NCI-H510A (cell line): Measurements from ENCODE around the gene TIMM17A.
"Not testable (repeated sequence)": the region's sequence is repeated elsewhere in the genome, so short reads cannot be mapped to it uniquely, and the experiment has no call there.

Experiments used
- DNase-seq: peaks from one replicate; lab custom pipeline; 2025; lab: John Stamatoyannopoulos, UW

TIMM17A gene

DNA sequence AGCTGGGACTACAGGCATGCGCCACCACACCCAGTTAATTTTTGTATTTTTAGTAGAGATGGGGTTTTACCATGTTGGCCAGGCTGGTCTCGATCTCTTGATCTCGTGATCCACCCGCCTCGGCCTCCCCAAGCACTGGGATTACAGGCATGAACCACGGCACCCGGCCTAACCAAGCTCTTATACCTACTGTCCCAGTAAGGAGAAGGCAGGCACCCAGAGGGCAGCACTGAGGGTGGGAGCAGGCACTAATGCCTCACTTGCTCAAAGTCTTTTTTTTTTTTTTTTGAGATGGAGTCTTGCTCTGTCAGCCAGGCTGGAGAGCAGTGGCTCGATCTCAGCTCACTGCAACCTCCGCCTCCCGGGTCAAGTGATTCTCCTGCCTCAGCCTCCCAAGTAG lies 15.0 kb upstream of the TIMM17A start:
- not testable (repeated sequence) for DNase-seq

DNA sequence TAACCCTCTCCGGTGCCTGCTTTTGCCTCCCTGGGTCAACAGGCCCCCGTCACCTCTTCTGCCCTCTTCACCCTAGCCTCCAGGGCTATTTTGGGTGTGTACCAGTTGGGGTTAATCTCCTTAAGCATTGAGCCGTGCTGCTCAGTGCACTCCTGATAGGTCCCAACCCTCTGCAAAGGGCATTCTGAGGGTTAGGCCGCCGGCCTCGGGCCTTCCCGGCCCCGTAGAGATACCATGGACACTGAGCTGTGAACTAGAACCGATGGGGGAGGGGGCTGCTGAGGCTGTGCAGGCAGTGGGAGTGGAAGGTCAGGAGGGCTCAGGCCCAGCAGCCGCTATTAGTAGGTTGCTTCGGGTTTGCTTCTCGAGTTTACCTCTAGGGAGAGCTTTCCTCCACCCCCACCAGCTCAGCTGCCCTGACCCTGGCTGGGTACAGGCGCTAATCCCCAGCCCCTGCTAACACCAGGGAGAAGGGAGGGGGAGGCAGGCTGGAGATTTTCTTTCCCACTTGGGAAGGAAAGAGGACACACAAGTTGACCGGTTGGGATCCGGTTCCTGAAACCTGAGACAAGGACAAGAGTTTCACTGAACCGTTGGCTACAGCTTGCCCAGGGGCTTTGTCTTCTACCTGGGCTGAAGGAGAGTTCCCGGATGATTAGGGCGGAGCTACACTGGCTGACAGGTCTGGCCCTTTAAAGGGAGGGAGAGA lies 13.7 kb upstream of the TIMM17A start:
- DNase-seq, result peak; percentile 83

DNA sequence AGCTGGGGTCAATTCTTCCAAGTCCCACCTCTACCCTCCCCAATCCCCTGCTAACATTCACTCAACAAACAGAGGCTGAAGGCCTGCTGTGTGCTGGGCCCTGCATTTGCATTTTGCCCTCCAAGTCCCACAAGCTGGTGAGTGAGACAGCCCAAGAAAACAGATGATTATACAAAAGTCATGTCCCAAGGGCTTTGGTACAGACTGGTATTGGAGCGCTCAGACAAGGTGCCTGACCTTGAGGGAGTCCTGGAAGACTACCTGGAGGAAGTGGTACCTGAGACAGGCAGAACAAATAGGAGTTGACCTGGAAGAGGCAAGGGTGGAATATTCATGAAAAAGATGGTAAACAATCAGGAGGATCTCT lies 13.2 kb upstream of the TIMM17A start:
- DNase-seq, result no peak

DNA sequence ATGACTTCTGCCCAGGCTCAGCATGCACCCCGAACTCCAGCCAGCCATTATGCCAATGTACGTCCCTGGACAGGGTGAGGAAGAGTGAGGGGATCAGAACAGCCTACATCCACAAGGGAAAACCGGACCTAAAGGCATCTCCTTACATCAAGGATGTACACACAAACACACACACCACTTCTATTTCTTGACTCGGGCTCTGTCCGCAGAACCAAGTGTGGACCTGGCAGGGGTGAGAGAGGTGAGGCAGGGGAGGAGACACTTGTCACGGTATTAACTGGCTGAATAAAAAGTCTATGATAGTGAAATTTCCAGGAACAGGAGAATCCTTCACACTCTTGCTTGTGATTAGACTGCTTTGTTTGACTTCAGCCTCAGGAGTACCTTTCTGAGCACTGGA lies 11.3 kb upstream of the TIMM17A start:
- no peak for DNase-seq

DNA sequence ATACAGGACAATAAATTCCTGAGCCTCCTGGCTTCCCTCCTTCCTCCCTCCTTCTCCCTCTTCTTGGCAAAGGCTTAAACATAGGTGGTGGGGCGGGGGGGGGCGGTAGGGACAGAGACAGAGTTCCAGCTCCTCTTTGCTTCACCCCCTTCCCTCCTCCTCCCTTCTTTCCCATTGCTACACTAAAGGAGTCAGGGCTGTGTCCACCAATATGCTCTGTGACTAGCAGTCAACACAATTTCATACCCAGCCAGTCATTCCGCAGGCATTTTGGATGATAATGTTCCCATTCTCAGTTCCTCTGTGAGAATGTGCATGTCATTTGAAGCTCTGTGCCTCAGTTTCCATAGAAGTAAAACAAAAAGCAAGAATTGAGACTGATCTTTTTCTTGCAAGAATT lies 10.7 kb upstream of the TIMM17A start:
- DNase-seq, result no peak

DNA sequence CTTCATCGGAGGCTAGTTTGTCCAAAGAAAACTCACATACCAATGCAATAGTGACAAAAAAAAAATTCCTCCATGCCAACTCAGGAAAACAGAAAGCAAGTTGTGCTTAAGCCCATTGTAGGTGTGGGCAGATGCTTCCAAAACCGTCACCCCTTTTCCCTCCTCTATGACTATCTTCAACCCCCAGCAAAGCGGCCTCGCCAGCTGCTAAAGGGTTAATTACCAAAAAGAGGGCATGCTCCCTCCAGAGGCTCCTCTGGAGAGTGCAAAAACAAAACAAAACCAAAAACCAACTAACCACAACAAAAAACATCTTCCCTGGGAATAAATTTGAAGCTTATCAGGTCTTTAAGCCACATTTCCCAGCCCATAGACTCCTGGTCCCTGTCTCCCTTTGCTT lies 10.1 kb upstream of the TIMM17A start:
- DNase-seq, result no peak

DNA sequence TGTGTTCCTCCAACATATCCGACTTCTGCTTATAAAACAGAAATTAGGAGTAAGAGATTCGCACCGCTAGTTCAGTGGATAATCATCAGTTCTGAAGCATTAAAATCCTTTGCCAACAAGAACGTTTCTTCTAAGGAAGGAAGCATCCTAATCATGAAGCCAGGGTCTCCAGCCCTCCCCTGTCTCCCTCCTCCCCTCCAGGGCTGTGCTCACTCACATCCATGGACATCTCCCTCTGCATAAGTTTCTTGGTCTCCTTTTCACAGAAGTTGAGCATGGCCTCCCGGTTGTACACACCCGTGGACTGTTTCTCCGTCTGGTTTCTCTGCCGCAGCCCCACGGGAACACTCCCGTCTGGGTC lies 9.5 kb upstream of the TIMM17A start:
- no peak for DNase-seq

DNA sequence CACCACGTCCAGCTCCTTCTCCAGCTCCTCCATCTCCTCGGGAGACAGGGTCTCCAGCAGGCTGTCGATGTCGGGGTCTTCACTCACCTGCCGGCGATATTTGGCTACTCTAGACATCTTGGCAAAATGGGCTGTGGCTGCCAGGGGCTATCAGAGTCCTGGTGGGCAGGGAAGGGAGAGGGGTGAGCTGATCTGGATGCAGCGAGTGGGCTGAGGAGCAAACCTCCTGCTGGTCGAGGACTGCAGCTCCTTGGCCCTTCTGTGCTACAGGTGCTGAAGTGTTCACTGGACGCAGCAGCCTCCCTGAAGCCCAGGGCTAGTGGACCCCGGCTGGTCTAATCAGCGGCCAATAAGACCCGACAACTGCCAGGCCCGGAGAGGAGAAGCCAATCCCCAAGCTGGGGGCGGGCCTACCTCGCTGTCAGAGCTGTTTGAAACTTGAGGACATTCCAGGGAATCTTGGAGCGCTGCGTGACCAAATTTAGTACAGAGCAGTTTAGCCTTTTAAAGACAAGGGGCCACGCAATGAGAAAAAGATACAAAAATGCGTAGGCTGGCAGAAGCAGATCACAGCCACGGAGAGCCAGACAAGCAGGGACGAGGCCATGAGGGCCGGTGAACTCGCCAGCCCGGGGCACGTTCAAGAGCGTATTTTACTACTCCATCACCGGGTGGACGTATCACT lies 8.9 kb upstream of the TIMM17A start, which contains the start of gene LMOD1:
Gene LMOD1 (minus strand): TSS at position 325 of the 685 bp plus-strand sequence. CDS start 208 bp downstream, at position 117.
- peak; percentile 29 for DNase-seq

DNA sequence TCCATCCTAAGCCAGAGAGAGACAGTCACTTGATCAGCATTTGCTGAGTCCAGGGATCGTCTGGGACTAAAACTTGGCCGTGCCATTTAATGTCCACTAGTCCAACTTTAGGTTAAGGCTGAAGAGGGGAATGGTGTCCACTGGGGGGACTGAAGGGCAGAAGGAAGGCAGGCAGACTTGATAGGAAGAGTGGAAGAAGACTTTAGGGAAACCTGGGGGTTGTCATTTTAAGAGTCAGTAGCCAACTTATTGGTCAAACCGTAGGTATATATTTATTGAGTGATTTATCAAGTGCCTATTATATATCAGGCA lies 7.7 kb upstream of the TIMM17A start:
- no peak for DNase-seq

DNA sequence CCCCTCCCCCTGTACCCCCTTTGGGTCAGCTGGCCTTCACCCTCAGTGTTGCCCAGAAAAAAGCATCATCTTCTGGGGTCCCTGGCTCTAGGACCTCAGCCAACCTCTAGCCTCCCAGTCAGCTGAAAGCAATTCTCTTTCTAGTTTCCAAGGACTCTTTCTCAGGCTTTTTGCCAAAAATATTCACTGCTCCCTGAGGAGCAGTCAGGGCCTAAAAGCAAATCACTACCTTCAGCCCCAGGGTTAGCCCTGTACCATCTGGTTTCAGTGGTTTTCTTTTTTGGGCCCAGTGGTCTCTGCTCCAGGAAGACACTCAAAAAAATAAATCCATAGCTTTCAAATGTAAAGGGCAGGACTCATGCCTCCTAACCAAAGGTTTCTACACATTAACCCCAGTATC lies 5.8 kb upstream of the TIMM17A start:
- no peak for DNase-seq

DNA sequence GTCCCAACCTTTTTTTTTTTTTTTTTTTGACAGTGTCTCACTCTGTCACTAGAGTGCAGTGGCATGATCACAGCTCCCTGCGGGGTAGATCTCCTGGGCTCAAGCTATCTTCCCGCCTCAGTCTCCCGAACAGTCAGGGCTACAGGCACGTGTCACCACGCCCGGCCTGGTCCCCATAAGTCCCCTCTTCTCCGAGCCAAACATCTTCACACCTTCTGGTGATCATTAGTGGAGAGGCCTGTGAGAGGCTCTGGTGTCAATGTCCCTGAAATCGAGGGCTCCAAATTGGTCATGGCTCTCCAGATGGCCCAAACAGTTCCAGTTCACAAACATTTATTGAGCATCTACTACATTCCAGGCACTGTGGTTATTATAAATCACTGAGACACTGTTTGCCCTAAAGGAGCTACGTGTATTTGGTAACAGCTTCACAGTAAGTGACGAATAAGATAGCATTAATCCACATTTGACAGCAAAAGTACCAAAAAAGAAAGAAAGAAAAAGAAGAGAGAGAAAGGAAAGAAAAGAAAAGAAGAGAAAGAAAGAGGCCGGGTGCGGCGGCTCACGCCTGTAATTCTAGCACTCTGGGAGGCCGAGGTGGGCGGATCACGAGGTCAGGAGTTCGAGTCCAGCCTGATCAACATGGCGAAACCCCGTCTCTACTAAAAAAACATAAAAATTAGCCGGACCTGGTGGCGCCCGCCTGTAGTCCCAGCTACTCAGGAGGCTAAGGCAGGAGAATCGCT lies 867 bp upstream of the TIMM17A start:
- DNase-seq, result no peak

DNA sequence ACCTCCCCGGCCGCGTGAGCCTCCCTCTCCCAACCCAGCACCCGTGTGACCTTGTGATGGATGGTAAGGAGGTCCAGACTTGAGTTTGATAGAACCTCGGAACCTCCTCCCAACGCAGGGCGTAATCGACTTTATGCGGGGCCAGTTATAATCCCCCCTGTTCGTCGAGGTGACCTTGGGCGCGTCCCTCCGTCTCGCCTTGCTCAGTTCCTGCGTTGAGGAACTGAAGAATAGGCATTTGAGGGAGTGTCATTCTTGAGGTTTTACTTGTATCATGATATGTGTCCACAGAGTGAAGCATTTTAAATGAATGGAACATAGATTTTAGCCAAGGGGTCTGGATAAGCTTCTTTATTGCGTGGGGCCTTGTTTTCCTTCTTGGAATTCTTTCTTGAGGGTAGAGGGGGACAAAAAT lies 433 bp downstream of the TIMM17A start:
- no peak for DNase-seq

DNA sequence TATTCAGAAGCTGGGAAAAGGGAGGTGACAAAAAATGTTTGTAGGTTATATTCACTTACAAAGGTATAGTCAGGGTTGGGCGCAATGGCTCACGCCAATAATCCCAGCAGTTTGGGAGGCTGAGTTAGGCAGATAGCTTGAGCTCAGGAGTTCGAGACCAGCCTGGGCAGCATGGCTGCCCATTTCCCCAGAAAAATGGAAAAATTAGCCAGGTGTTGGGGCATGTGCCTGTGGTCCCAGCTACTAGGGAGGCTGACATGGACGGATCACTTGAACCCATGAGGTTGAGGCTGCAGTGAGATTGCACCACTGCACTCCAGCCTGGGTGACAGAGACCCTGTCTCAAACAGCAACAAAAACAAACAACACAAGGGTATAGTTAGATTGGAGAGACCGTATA lies 3.0 kb downstream of the TIMM17A start:
- DNase-seq, result no peak

DNA sequence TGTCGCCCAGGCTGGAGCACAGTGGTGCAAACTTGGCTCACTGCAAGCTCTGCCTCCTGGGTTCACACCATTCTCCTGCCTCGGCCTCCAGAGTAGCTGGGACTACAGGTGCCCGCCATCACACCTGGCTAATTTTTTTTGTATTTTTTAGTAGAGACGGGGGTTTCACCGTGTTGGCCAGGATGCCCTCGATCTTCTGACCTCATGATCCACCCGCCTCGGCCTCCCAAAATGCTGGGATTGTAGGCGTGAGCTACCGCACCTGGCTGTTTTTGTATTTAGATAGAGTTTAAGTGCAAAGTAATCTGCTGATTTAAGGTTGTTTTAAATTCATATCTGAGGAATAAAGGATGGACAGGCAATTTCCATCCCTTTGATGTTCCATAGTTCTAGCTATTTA lies 7.1 kb downstream of the TIMM17A start:
- not testable (repeated sequence) for DNase-seq

DNA sequence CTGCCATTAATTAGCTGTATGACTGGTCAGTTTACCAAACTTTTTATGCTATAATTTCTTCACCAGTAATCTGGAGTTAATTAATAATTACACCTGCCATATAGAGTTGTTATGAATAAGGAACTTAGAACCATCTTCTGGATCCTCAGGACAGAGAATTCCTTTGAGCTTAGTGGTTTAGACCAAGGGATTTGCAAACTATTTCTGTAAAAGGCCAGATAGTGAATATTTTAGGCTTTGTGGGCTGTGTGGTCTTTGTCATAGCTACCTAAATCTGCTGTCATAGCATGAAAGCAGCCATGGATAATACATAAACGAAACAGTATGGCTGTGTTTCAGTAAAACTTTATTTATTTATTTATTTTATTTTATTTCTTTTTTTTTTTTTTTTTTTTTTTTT lies 9.0 kb downstream of the TIMM17A start:
- no peak for DNase-seq

DNA sequence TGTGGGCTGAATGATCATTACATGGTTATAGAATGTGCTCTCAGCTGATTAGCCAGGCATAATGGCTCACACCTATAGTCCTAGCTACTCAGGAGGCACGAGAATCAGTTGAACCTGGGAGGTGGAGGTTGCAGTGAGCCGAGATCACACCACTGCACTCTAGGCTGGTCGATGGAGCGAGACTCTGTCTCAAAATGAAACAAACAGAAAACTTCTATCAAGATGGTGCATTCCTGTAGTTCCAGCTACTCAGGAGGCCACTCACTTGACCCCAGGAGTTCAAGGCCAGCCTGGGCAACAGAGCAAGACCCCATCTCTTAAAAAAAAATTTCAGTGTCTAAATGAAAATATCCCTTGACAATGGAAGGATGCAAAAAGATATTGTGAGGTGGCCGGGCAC lies 10.9 kb downstream of the TIMM17A start:
- DNase-seq, result no peak

DNA sequence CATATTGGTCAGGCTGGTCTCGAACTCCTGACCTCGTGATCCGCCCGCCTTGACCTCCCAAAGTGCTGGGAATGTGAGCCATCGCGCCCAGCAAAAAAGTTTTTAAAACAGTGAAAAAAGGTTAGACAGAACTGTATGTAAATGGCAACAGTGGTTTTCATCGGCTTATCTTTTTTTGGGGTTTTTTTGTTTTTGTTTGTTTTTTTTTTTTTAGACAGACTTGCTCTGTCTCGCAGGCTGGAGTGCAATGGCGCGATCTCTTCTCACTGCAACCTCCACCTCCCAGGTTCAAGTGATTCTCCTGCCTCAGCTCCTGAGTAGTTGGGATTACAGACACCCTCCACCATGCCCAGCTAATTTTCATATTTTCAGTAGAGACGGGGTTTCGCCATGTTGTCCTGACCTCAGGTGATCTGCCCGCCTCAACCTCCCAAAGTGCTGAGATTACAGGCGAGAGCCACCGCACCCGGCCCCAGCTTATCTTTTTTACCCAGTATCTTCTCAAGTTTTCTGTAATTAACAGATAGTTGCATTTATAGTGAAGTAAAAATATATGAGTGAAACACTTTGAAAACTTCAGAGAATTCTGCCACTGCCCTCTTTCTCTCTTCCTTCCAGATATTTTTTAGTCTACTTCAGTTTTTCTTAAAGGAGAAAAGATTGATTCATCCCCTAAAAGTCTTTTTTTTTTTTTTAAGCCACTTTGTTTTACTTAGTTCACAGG lies 13.1 kb downstream of the TIMM17A start:
- no peak for DNase-seq

DNA sequence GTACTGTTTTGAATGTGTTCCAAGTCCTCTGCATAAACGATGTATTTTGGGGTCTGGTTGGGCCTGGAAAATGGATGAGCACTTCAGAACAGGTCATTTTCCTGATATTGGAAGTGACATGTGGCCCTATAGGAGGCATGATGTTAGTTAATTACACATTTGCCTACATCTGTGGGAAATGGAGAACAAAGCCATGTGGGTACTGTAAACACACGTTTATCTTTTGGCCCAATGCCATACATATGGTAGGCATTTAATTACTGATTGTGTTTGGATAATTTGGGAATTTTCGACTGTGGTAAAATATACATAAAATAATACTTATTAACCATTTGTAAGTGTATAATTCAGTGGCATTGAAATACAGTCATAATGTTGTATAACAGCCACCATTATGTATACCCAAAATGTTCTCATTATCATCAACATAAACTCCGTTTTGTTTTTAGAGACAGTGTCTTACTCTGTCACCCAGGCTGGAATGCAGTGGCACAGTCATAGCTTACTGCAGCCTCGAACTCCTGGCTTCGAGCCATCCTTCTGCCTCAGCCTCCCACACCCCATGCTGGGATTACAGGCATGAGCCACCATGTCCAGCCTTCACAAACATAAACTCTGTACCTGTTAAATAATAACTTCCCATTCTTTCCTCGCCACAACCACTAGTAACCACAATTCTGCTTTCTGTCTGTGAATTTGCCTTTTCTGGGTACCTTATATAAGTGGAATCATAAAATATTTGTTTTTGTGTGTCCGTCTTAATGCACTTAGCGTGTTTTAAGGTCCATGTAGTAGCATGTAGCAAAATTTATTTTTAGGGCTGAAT lies 15.2 kb downstream of the TIMM17A start:
- no peak for DNase-seq

DNA sequence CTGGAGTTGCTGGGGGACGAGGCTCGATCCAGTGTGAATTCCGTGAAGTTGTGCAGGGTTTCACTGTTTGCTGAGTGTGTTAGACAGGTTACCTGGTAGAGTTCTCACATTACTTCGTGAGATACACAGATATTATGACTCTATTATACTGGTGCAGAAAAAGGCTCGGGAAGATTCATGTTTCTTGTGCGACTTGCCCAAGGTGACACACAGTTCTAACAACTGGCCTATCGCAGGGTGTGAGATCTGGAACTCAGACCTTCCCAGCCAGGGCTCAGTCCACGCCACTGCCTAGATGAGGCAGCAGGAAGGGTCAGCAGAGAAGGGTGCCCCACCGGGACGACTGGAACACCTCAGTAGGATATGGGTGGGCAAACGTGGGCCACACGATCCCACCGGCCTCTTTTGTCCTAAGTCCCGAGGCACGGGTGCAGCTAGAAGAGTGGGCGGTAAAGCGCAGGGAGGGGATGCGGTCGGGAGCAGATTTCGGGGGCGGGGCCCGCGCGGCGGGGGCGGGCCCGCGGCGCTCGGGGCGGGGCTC lies 26.8 kb downstream of the TIMM17A start:
- no peak for DNase-seq

DNA sequence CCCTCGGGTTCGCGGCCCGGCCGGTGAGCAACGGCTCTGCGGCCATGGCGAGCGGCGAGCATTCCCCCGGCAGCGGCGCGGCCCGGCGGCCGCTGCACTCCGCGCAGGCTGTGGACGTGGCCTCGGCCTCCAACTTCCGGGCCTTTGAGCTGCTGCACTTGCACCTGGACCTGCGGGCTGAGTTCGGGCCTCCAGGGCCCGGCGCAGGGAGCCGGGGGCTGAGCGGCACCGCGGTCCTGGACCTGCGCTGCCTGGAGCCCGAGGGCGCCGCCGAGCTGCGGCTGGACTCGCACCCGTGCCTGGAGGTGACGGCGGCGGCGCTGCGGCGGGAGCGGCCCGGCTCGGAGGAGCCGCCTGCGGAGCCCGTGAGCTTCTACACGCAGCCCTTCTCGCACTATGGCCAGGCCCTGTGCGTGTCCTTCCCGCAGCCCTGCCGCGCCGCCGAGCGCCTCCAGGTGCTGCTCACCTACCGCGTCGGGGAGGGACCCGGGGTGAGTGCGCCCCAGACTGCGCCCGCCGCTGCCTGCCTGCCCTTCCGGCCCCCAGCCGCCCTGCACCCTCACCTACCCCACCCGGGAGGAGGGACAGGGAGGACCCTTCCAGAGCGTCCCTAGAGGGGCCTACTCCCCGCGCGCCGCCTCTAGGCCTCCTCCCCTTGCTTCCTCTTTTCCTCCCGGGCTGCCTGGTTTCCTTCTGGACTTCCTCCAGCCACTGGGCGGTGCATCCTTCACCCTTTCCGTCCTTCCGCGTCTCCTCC lies 27.5 kb downstream of the TIMM17A start, which contains the start of gene RNPEP:
Gene RNPEP (plus strand): TSS at position 26 of the 757 bp plus-strand sequence. CDS start 19 bp downstream, at position 45.
- DNase-seq, result peak; percentile 75

DNA sequence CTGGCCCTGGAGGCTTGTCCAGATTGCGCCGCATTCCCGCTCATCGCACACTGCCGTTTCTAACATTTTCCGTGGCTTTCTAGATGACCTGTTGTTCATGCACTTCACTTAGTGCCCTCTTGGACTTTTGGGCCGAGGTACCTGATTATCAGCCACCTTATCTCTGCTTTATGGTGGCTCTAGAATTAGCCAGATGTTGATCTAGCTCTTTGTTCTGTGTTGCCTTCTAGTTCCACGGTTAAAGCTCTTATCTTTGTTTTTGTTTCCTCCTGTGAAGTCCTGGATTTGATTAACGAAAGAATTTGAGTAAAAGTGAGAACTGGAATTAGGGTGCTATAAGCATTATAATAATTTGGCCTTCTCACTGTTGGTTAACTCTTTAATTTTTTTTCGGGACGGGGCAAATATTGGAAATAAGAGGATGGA lies 28.1 kb downstream of the TIMM17A start:
- no peak for DNase-seq
